Measurements from ENCODE around the gene COL6A2.

COL6A2 gene

DNA sequence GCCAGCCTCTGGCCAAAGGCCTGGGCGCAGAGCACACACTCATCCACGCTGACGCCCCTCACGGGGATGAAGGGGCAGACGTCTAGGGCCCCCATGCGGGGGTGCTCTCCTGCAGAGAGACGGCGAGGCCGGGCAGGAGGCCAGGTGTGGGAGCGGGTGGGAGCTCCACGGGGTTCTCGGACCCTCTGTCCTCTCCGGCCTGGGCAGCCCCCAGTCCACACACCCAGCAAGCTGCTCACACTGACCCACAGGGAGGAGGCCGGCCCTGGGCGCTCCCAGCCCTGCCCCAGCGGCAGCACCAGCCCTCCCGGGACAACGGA lies 55.0 kb downstream of the COL6A2 start:
- DNase-seq (ENCODE audit: low read depth): no peak
- TF ChIP-seq CTCF (IDR thresholded peaks at IDR 0.05; ENCODE audit: insufficient read depth, low read depth, low read length, missing control alignments): no peak
- no peak overlapping the region for H3K4me3 ChIP-seq (ENCODE audit: low read depth, low read length)

DNA sequence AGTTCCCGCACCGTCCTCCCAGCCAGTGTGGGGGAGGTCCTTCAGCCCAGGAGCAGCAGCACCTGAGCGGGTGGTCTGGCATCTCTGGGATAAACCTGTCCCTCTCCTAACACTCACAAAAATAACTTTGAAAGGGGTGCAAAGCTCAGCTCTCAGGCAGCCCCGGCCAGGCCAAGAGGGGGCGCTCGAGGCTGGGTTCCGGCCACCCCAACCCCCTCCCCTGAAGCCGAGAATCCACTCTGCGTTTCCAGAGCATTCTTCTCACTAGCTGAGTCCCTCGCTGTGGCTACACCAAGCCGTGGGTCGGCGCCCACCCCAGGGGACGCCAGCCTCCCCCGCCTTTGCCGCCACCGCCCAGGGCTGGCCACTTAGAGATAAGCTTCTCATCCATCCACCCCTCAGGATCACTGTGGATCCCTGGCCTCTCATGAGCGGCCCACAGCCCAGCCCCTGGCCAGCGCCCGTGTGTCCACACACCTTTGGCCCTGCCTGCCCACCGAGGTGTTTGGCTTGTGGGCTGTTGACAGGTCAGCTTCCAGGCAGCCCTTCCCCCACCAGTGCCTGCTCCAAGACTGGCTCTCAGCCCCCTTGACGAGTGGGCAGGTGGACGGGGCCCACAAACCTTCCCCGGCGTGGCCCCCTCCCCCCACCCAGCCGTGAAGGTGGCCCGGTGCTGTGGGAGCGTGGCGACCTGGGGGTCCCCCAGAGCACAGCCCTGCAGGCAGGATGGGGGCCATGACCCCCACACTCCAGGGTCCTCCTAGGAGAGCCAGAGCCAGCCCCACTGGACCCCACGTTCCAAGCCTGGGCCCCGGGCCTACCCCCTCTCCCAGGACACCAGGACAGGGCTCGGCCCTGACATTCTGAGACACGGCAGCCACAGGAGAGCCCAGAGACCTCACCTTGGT lies 55.6 kb downstream of the COL6A2 start:
- no peak overlapping the region for H3K4me3 ChIP-seq (ENCODE audit: low read depth, low read length)
- peak; percentile 59 for TF ChIP-seq CTCF (IDR thresholded peaks at IDR 0.05; ENCODE audit: insufficient read depth, low read depth, low read length, missing control alignments)
- DNase-seq (ENCODE audit: low read depth): peak; percentile 26

DNA sequence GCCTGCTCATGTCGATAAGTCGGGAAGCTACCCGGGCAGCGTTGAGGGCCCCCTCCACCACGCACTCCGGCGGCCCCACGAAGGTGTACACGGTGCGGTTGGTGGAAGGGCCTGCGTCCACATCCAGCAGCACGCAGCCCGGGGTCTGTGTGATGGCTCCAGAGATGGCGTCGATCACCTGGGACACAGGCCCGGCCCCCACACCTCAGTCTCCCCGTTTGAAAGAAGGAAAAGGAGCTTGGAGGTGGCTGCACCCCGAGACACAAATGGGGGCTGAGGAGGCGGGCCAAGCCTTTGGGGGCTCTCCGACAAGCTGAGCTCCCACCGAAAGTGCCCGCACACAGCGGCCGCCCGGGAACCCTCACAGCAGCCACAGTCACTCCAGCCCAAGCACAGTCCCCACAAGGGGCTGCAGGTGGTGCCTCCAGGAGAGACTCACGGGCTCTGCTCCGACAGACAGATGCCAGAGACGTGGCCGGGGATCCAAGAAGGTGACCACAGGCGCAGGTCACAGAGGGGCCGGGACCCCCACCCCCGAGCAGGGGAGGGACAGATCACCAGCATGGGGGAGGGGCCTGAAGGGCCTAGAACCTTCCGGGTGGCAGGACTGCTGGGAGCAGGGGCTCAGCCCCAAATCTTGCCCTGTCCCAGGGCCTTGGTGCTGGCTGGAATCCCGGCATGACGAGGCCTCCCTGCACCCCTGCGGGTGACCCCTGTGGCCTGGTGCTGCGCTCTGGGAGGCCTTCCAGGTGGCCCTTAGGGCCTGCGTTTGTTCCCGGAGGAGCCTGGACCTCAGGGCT lies 56.4 kb downstream of the COL6A2 start:
- no peak for DNase-seq (ENCODE audit: low read depth)
- no peak for TF ChIP-seq CTCF (IDR thresholded peaks at IDR 0.05; ENCODE audit: insufficient read depth, low read depth, low read length, missing control alignments)
- H3K4me3 ChIP-seq (ENCODE audit: low read depth, low read length): no peak overlapping the region

GRCh38 chr21:46154955-46155513 lies 57.1 kb downstream of the COL6A2 start:
- no peak for TF ChIP-seq CTCF (IDR thresholded peaks at IDR 0.05; ENCODE audit: insufficient read depth, low read depth, low read length, missing control alignments)
- H3K4me3 ChIP-seq (ENCODE audit: low read depth, low read length): no peak overlapping the region
- no peak for DNase-seq (ENCODE audit: low read depth)

DNA sequence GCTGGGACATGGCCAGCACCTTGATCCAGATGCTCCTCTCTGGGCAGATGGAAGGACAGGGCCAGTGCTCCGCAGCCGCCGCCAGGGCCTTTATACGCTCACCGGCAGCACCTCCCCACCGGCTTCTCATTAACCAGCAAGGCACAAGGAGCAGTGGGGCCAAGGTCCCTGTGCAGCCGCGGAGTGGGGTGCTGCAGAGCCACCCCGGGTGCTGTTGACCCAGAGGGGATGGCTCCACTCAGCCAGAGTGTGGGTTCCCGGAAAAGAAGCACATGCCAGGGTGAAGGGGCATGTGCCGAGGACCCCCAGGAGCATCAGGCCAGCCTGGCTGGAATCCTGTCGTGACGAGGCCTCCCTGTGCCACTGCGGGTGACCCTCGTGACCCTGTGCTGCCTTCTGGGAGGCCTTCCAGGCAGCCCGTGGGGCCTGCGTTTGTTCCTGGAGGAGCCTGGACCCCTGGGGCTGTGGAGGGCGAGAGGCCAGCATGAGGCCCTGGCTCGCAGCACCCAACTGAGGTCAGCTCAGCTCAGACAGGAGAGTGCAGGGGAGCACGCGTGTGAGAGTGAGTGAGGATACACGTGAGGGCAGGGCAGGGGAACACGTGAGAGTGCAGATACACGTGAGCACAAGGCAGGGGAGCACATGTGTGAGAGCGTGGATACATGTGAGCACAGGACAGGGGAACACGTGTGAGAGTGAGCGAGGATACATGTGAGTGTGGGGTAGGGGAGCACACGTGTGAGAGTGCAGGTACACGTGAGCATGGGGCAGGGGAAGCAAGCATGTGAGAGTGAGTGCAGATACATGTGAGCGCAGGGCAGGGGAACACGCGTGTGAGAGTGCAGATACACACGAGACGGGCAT lies 57.8 kb downstream of the COL6A2 start, which contains the start of gene FTCD:
Gene FTCD (minus strand): TSS at position 66 of the 864 bp plus-strand sequence. CDS start 56 bp downstream, at position 10.
- no peak for TF ChIP-seq CTCF (IDR thresholded peaks at IDR 0.05; ENCODE audit: insufficient read depth, low read depth, low read length, missing control alignments)
- no peak within 1 kb of the TSS for H3K4me3 ChIP-seq (ENCODE audit: low read depth, low read length)
- no peak for DNase-seq (ENCODE audit: low read depth)

GRCh38 chr21:46156378-46156645 lies 58.4 kb downstream of the COL6A2 start:
- H3K4me3 ChIP-seq (ENCODE audit: low read depth, low read length): no peak overlapping the region
- DNase-seq (ENCODE audit: low read depth): no peak
- no peak for TF ChIP-seq CTCF (IDR thresholded peaks at IDR 0.05; ENCODE audit: insufficient read depth, low read depth, low read length, missing control alignments)

Measured in GM12865 (cell line).